Measurements from ENCODE around the gene SFRP5.

SFRP5 gene

GRCh38 chr10:97719602-97720001 lies 52.2 kb downstream of the SFRP5 start:
- Histone ChIP-seq H3K36me3 (ENCODE audit: insufficient read depth, low read length) (peaks cover 20% of the 10 kb centered on the region), H3K27ac (ENCODE audit: low read depth, low read length) (no peak overlapping the region)

DNA sequence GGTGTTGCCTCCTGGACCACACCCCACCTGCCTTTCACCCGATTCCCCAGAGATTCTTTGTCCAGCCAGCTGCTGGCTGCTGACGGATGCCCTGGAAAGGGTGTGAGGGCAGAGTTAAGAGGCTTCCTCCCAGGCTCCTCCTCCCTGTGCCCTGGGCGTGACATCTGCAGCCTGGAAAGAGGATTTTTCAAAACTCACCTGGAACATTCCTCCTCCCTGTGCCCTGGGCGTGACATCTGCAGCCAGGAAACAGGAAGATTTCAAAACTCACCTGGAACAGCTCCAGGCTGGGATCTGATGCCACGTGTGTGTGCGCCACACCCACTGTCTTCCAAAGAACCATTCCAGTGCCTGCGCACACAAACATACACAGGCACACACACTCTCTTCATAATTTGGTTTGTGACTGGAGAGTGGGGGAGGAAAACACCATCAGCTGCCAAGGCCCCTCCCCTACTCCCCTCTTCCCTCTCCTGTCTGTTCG lies 53.1 kb downstream of the SFRP5 start:
- H3K4me3 ChIP-seq (ENCODE audit: low read depth, low read length), result no peak overlapping the region
- H3K4me1 ChIP-seq (ENCODE audit: control insufficient read depth, insufficient read depth, low read length, unreplicated experiment), result peaks cover 33% of the 10 kb centered on the region
- peaks cover 20% of the 10 kb centered on the region for H3K36me3 ChIP-seq (ENCODE audit: insufficient read depth, low read length)
- no peaks in the 10 kb centered on the region for H3K27me3 ChIP-seq (ENCODE audit: insufficient read depth, low read length)
- no peak overlapping the region for H2AFZ ChIP-seq (ENCODE audit: low read length, unreplicated experiment)
- no peak overlapping the region for H3K27ac ChIP-seq (ENCODE audit: low read depth, low read length)
- H3K79me2 ChIP-seq (ENCODE audit: control insufficient read depth, insufficient read depth, low read length, unreplicated experiment), result peaks cover 36% of the 10 kb centered on the region

More at GRCh38 chr10:97719602-97720001, 52.2 kb downstream of the SFRP5 start:
- H2AFZ ChIP-seq (ENCODE audit: low read length, unreplicated experiment), result no peak overlapping the region
- H3K4me3 ChIP-seq (ENCODE audit: low read depth, low read length), result no peak overlapping the region
- H3K79me2 ChIP-seq (ENCODE audit: control insufficient read depth, insufficient read depth, low read length, unreplicated experiment), result peaks cover 33% of the 10 kb centered on the region
- H3K4me1 ChIP-seq (ENCODE audit: control insufficient read depth, insufficient read depth, low read length, unreplicated experiment), result peaks cover 37% of the 10 kb centered on the region
- no peaks in the 10 kb centered on the region for H3K27me3 ChIP-seq (ENCODE audit: insufficient read depth, low read length)

GRCh38 chr10:97718178-97718577 lies 53.6 kb downstream of the SFRP5 start:
- peaks cover 36% of the 10 kb centered on the region for H3K79me2 ChIP-seq (ENCODE audit: control insufficient read depth, insufficient read depth, low read length, unreplicated experiment)
- H2AFZ ChIP-seq (ENCODE audit: low read length, unreplicated experiment), result no peak overlapping the region
- no peak overlapping the region for H3K27ac ChIP-seq (ENCODE audit: low read depth, low read length)
- H3K27me3 ChIP-seq (ENCODE audit: insufficient read depth, low read length), result no peaks in the 10 kb centered on the region
- no peak overlapping the region for H3K4me3 ChIP-seq (ENCODE audit: low read depth, low read length)
- H3K4me1 ChIP-seq (ENCODE audit: control insufficient read depth, insufficient read depth, low read length, unreplicated experiment), result peaks cover 34% of the 10 kb centered on the region
- H3K36me3 ChIP-seq (ENCODE audit: insufficient read depth, low read length), result peaks cover 20% of the 10 kb centered on the region

DNA sequence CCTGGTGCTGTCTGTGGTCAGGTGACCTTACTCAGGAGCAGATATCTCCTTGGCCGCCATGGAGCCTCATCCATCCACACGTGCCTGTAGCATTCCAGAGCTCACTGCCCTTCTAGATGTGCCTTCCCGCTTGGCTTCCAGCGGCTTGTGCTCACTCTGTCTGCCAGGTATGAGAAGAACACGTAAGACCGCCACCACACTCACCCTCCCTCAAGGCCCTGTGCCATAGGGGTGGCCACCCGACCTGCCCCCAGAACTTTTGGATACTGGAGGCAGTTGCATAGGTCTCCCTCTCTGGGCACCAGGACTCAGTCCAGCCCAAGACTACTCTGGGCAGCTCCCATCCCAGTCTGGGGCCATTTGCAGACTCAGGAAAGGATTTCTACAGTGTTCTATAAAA lies 54.2 kb downstream of the SFRP5 start:
- Histone ChIP-seq H3K79me2 (ENCODE audit: control insufficient read depth, insufficient read depth, low read length, unreplicated experiment) (peaks cover 36% of the 10 kb centered on the region), H3K4me3 (ENCODE audit: low read depth, low read length) (no peak overlapping the region), H3K4me1 (ENCODE audit: control insufficient read depth, insufficient read depth, low read length, unreplicated experiment) (peaks cover 40% of the 10 kb centered on the region), H2AFZ (ENCODE audit: low read length, unreplicated experiment) (no peak overlapping the region), H3K27me3 (ENCODE audit: insufficient read depth, low read length) (no peaks in the 10 kb centered on the region), H3K36me3 (ENCODE audit: insufficient read depth, low read length) (peaks cover 20% of the 10 kb centered on the region), H3K27ac (ENCODE audit: low read depth, low read length) (no peak overlapping the region)

Data from ACC112 (cell line).